Fibroblast of lung (primary cell): ENCODE measurements around the gene ZNF385B. TPM values are rescaled to one million over a fixed set of nuclear protein-coding genes. Genes with fewer than 3 reads are reported as not detected.
A peak's percentile ranks its signal among the peaks of the same experiment; 100 is the strongest.

Source experiments
- DNase-seq, 2 donors: peaks; one replicate each; pipeline versions ENCODE4 v3.0.0 to v3.0.0-alpha.2; 2010; ENCODE audit warnings: low read depth in 2 of 2
- H2AFZ ChIP-seq: 2 replicates; pipeline ENCODE4 v1.5.1; 2012; ENCODE audit warnings: low read length, control low read depth, inconsistent platforms
- H3K27ac ChIP-seq: 2 replicates; pipeline ENCODE4 v1.5.1; 2011; ENCODE audit warnings: low read length, control low read depth; ENCODE audit not compliant: insufficient read depth
- H3K27me3 ChIP-seq: 2 replicates; pipeline ENCODE4 v1.5.1; 2011; ENCODE audit warnings: mild to moderate bottlenecking, low read length; ENCODE audit not compliant: control insufficient read depth, insufficient read depth
- H3K36me3 ChIP-seq: 2 replicates; pipeline ENCODE4 v1.5.1; 2011; ENCODE audit warnings: low read length; ENCODE audit not compliant: control insufficient read depth, insufficient read depth
- H3K4me1 ChIP-seq: 2 replicates; pipeline ENCODE4 v1.5.1; 2011; ENCODE audit warnings: low read length; ENCODE audit not compliant: control insufficient read depth, insufficient read depth; ENCODE audit errors: extremely low read depth
- H3K4me2 ChIP-seq: 2 replicates; pipeline ENCODE4 v1.5.1; 2011; ENCODE audit warnings: low read length, control low read depth; ENCODE audit not compliant: insufficient read depth; ENCODE audit errors: extremely low read depth
- H3K4me3 ChIP-seq, 4 experiments: fragments of 200-600 bp in 1 of 4; sonication (generic) in 1 of 4; replicated peaks in 1 of 4; 2 replicates each; pipeline ENCODE4 v1.5.1; 2011 to 2016; ENCODE audit warnings: low read length in 4 of 4, low read depth in 3 of 4, mild to moderate bottlenecking in 3 of 4, control low read depth in 2 of 4, inconsistent platforms in 1 of 4, mixed read lengths in 1 of 4; ENCODE audit not compliant: insufficient read depth in 1 of 4; ENCODE audit errors: control extremely low read depth in 1 of 4
- H3K79me2 ChIP-seq: 2 replicates; pipeline ENCODE4 v1.5.1; 2012; ENCODE audit warnings: mild to moderate bottlenecking, low read length, inconsistent platforms; ENCODE audit not compliant: control insufficient read depth, insufficient read depth
- H3K9ac ChIP-seq: 2 replicates; pipeline ENCODE4 v1.5.1; 2011; ENCODE audit warnings: mild to moderate bottlenecking, low read length, control low read depth; ENCODE audit not compliant: insufficient read depth
- H3K9me3 ChIP-seq: 2 replicates; pipeline ENCODE4 v1.5.1; 2012; ENCODE audit warnings: low read depth, low read length; ENCODE audit not compliant: control insufficient read depth, insufficient read depth
- H4K20me1 ChIP-seq: 2 replicates; pipeline ENCODE4 v1.5.1; 2011; ENCODE audit warnings: low read length; ENCODE audit not compliant: control insufficient read depth, insufficient read depth; ENCODE audit errors: extremely low read depth
- CTCF ChIP-seq, 2 donors: IDR thresholded peaks in 1 of 2; conservative IDR thresholded peaks in 1 of 2; 1 replicate in 1 of 2; 2 replicates in 1 of 2; pipeline ENCODE4 v1.5.1; 2011 to 2012; ENCODE audit warnings: low read length in 2 of 2, control low read depth in 1 of 2, inconsistent platforms in 1 of 2, low read depth in 1 of 2, mild to moderate bottlenecking in 1 of 2
- EZH2 ChIP-seq: IDR thresholded peaks from 2 replicates; pipeline ENCODE4 v1.5.1; 2012; ENCODE audit warnings: low read length, control low read depth, mild to moderate bottlenecking; ENCODE audit errors: missing control alignments
- polyA plus RNA-seq, 2 donors: library from polyadenylated mRNA; depleted of rRNA in 1 of 2; stranded (reverse) in 1 of 2; unstranded in 1 of 2; fragments of >200 nt; gene quantifications; 2 replicates each; pipeline ENCODE4 v1.2.1, GENCODE V29; 2011 to 2012; ENCODE audit warnings: missing spikeins in 1 of 2
- total RNA-seq: library from RNA; depleted of rRNA; stranded (reverse); fragments of >200 nt; gene quantifications from 2 replicates; pipeline ENCODE4 v1.2.1, GENCODE V29; 2014

Gene ZNF385B
- total and polyA plus RNA-seq, 2 donors (not counting 1 experiment from before 2014, with no cell fraction given) = 0.06 TPM; not detected in 1

DNA sequence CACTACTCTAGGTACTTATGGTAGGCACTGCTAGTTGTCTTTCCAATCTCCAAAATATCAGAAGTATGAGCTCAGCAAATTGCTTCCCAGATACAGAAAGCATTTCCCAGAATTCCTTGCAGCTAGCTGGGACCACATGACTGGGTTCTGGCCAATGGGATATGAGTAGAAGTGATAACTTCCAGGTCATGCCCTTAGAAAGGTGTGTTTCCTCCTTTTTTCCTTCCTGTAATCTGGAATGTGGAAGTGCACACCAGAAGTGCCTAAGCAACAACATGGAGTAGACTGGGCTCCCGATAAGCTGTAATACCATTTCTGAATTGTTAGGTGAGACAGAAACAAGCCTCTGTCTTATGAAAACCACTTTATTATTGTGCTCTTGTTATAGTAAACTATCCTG, 279.8 kb downstream of the ZNF385B start:
- no peak for DNase-seq
- no peak overlapping the region for H3K4me2 ChIP-seq
- H3K27ac ChIP-seq = no peak overlapping the region
- no peaks in the 10 kb centered on the region for H3K27me3 ChIP-seq
- H3K4me1 ChIP-seq = no peaks in the 10 kb centered on the region
- TF ChIP-seq CTCF (conservative IDR thresholded peaks at IDR 0.05 in 1 of 2, IDR thresholded peaks at IDR 0.05 in 1 of 2; ENCODE audit: low read depth in 1 of 2, low read length in 2 of 2) = no peak
- no peak for TF ChIP-seq EZH2
- no peak overlapping the region for H3K4me3 ChIP-seq
- no peaks in the 10 kb centered on the region for H3K79me2 ChIP-seq
- H3K36me3 ChIP-seq = no peaks in the 10 kb centered on the region
- no peak overlapping the region for H3K9ac ChIP-seq
- no peaks in the 10 kb centered on the region for H4K20me1 ChIP-seq
- H3K9me3 ChIP-seq = no peaks in the 10 kb centered on the region
- no peak overlapping the region for H2AFZ ChIP-seq

DNA sequence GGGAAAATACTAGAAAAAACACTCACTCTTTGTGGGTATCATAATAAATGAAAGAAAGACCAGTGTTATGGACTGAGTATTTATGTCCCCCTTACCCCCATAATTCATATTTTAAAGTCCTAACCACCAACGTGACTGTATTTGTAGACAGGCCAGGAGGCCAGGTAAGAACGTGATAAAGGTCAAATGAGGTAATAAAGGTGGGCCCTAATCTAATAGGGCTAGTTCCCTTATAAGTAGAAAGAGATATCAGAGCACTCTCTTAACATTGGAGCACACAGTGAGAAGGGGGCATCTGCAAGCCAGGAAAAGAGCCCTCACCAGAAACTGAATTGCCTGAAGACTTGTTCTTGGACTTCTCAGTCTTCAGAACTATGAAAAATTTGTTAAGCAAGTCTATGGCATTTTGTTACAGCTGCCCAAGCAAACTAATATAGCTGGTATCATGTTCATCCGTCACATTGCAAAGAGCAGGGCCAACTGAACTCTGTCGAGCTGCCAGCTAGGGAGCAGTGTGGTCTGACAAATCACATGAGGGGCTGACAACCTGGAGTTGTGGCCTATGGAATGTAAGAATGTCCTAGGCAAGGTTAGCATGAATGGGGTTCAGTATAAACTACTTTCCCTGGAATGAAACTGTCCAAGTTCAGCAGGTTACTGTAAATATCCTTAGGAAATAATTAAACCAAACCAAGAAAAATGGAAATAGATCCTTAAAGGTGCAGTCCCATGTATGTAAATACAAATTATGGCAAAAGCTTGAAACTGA, 280.9 kb downstream of the ZNF385B start:
- Histone ChIP-seq H3K4me2 (no peak overlapping the region), H3K4me1 (no peaks in the 10 kb centered on the region)
- no peak for TF ChIP-seq CTCF (conservative IDR thresholded peaks at IDR 0.05 in 1 of 2, IDR thresholded peaks at IDR 0.05 in 1 of 2; ENCODE audit: low read depth in 1 of 2, low read length in 2 of 2)
- no peak for TF ChIP-seq EZH2

GRCh38 chr2:179579800-179580199, 281.6 kb downstream of the ZNF385B start:
- H3K4me3 ChIP-seq = no peak overlapping the region

More for the DNA sequence above, 280.9 kb downstream of the ZNF385B start:
- no peak overlapping the region for H3K9ac ChIP-seq
- no peak overlapping the region for H3K27ac ChIP-seq
- no peaks in the 10 kb centered on the region for H3K9me3 ChIP-seq
- DNase-seq = peak; percentile 15 to 20
- no peak overlapping the region for H3K4me3 ChIP-seq
- H3K27me3 ChIP-seq = no peaks in the 10 kb centered on the region
- no peaks in the 10 kb centered on the region for H3K79me2 ChIP-seq
- H4K20me1 ChIP-seq = no peaks in the 10 kb centered on the region
- H3K36me3 ChIP-seq = no peaks in the 10 kb centered on the region
- H2AFZ ChIP-seq = no peak overlapping the region

More at GRCh38 chr2:179579800-179580199, 281.6 kb downstream of the ZNF385B start:
- H2AFZ ChIP-seq = no peak overlapping the region
- H3K27ac ChIP-seq = no peak overlapping the region
- DNase-seq = no peak
- H3K79me2 ChIP-seq = no peaks in the 10 kb centered on the region
- TF ChIP-seq EZH2 (no peak), CTCF (conservative IDR thresholded peaks at IDR 0.05 in 1 of 2, IDR thresholded peaks at IDR 0.05 in 1 of 2; ENCODE audit: low read depth in 1 of 2, low read length in 2 of 2) (no peak)
- H3K27me3 ChIP-seq = no peaks in the 10 kb centered on the region
- no peak overlapping the region for H3K4me2 ChIP-seq
- H3K9ac ChIP-seq = no peak overlapping the region
- H4K20me1 ChIP-seq = no peaks in the 10 kb centered on the region
- H3K36me3 ChIP-seq = no peaks in the 10 kb centered on the region
- no peaks in the 10 kb centered on the region for H3K4me1 ChIP-seq
- no peaks in the 10 kb centered on the region for H3K9me3 ChIP-seq
